Activated CD4-positive, alpha-beta T cell treated with anti-CD3 and anti-CD28 coated beads, Interleukin-2, amount 50 U/mL, for 16 hours (primary cell): ENCODE results near the gene SPRN.
"Not testable (repeated sequence)": the region's sequence is repeated elsewhere in the genome, so short reads cannot be mapped to it uniquely, and the experiment has no call there.

Source experiments
- DNase-seq: peaks from one replicate; pipeline ENCODE4 v3.0.0-alpha.2; 2020

Gene SPRN

DNA sequence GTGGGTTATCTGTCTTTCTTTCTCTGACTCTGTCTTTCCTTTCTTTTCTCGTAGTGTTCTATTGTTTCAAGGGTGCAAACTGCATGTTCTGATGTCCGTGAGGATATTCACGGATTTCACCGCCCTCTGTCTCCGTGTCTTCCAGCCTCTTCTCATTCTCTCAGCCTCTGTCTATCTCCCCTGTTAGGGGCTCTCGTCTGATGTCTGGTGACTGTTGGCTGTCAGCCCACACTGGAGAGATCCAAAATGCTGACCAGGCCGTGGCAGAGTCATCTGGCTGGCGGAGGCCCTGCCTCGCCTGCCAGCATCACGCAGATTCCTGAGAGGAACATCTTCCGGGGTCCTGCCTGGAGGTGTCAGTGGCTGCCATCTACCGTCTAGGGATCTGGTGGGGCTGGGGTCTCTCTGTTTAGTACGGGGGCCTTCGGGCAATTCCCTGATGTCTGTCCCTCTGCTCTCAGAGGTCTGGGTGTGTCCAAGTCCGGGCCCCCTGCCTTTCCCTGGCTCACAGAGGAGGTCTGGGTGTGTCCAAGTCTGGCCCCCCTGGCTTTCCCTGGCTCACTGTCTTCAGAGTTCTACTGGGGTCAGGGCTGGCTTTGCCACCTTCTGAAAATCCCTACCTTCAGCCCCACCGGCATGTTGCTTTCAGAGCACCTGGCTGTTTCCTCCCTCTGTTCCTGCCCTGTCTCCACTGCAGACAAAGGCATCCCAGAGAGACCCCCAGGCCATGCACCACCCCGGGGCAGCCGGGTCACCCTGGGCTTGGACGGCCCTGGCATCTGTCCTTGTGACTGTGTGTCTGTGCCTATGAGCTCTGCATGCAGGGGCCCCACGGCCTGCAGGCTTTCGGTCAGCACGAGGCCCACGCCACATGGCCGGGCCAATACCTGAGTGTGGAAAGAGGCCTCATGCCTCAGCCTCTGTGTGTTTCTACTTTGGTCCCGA lies 15.4 kb upstream of the SPRN start:
- DNase-seq, result no peak

DNA sequence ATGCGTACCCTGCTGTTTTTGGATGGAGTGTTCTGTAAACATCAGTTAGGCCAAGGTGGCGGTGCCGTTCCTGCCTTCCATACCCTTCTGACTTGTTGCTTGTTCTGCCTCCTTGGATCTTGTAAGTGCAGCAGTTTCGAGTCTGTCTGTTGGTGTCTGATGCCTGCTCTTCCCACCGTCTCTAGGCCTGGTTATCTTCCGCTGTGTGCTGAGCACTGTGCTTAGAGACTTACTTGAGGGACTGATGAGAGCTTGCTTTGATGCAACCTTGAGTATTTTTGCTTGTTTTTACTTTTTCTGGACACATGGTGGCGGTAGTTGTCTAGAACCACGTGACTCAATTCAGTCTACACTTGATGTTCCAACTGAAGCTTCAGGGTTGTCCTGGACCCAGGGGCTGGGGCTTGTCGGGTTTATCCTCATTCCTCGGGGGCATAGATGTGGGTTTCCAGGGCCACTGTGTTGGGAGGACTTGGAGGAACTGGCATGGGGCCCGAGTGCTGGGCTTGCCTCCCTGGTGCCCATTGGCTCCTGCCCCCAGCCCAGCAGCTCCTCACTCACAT lies 14.4 kb upstream of the SPRN start:
- DNase-seq, result peak; percentile 55

DNA sequence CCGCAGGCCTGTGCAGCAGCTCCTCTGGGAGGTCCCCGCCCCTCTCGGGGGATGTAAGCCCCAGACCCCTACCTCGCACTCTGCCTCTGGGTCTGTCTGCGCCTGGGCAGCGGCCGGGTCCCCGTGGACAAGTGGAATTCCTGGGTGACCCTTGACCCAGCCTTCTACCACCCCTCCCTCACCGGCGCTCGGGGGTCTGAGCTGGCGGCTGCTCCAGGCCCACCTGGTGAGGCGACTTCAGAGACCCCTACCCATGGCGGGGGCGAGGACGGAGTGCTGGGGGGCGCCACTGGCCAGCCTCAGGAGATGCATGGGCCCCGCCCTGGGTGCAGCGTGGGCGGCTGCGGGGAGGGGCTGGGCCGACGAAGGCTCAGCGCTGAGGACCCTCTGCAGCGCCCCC lies 8.4 kb upstream of the SPRN start:
- not testable (repeated sequence) for DNase-seq

DNA sequence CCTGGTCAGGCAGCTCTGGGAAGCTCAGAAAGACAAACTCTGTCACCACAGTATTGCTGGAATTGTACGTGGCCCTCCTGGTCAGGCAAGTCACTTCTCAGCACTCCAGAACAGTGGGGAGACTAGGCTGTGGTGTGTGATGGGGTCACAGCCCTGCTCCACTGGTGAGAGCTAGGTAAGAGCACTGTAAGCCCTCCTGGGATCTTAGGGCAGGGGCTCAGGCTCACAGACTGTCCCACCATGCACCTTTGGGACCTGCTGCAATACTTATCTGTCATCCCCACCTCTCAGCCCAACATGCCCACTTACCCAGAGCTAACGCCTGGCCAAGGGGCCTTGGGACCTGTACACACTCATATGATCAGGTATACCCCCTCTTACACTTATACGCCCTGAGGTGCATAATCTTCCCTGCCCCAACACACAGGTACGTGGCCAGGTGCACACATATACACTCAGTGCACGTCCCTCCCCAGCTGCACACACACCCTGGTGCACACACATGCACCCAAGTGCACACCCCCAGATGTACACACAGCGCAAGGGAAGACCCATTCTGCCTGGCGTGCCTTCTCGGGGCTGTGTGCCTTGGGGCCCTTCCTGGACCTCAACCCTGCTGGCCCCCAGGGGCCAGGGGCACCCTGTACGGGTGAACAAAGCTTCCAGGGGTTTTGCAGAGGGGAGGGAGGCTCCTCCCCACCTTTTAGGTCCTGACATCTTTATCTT lies 7.6 kb upstream of the SPRN start:
- not testable (repeated sequence) for DNase-seq

DNA sequence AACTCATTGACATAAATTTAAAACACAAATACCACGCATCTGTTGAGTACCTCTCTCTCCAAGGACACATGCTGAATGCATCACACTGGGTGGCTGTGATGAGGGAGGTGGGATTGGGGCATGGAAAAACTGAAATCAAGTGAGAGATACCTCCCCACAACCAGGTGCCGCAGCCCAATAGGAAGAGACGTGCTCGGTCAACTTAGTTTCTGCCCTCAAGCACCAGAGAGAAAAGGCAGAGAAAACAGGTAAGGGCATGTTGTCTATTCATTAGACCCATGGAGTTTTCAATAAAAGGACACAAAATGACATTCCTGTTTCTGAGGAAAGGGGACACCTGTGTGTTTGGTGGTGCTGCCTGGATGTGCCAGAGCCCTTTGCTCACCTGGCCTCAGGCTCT lies 5.1 kb upstream of the SPRN start:
- not testable (repeated sequence) for DNase-seq

DNA sequence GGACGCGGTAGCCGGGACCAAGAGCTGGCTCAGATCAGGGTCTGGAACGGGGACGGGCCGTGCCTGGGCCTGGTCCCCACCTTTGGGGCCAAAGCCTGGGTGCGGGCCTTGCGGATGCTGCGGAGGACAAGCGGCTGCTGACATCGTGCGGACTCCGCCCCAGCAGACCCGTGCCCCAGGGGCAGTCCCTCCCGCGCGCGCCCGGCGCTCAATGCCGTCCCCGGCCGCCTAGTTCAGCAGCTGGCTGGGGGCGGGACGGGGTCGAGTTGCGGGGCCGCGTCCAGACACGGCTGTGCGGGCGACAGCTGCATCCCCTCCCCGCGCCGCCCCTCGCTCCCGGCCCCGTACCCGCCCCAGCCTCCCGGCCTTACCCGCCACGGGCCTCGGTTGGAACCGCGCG lies 323 bp downstream of the SPRN start:
- not testable (repeated sequence) for DNase-seq

DNA sequence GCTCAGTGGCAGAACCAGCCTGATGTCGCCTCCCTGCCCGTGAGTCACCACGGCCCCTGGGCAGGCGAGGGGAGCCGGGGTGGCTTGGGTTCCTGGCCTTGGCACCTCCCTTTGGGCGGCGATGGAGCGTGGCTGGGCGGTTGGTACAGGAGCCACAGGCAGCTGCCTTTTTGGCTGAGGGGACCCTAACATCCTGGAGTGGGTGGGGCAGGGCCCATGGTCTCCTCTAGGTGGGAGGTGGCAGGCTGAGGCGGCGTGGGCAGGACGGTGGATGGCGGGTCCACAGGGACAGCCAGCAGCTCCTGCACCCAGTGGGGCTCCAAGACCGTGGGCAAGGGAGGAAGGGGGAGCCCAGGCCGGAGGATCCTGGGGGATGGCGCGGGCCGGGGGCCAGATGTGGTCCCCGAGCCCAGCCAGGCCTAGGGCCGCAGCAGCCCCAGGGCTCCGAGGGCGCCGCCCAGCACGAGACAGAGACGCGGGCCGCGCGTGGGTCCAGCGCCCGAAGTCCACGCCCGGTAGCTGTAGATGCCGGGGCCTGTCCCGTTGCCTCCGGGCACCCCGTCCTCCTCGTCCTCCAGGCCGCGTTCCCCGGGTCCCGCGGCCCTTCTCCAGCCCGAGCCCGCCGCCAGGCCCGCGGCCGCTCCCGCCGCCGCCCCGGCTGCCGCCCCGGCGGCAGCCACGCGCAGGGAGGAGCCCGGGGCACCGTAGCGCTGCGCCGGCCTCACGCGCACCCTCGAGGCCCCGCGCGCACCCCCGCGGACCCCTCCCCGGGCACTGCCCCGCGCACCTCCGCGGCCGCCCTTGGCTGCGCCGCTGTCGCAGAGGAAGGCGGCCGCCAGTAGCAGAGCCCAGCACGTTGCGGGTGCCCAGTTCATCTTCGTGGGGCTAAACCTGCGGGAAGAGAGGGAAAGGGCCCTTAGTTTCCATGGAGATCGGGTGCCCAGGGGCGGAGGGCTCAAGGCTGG lies 1.3 kb downstream of the SPRN start:
- no peak for DNase-seq

DNA sequence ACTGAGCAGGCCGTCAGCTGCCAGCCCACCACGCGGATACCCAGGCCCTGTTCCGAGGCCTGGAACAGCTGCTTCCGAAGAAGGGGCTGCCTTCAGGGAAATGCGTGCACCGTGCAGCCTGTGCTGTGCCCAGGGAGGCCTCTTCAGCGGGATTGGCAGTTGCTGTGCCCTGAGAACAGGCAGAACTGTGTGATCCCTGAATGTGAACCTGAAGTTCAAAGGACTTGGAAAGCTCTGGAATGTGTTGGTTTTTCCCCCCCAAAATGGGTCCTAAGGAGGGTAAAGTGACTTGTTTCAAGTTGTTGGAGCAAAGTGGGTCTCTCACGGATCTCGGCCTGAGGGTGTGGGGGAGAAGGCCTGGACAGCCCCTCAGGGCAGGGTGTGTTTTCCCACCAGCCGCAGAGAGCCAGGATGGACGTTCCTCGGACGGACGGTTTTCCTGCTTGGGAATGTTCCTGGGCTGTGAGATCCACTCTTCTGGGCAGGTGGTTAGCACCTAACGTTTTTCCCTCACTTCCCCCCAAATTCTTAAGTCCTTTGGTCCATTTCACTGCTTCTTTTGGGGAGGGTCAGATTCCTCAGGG lies 2.1 kb downstream of the SPRN start:
- no peak for DNase-seq

DNA sequence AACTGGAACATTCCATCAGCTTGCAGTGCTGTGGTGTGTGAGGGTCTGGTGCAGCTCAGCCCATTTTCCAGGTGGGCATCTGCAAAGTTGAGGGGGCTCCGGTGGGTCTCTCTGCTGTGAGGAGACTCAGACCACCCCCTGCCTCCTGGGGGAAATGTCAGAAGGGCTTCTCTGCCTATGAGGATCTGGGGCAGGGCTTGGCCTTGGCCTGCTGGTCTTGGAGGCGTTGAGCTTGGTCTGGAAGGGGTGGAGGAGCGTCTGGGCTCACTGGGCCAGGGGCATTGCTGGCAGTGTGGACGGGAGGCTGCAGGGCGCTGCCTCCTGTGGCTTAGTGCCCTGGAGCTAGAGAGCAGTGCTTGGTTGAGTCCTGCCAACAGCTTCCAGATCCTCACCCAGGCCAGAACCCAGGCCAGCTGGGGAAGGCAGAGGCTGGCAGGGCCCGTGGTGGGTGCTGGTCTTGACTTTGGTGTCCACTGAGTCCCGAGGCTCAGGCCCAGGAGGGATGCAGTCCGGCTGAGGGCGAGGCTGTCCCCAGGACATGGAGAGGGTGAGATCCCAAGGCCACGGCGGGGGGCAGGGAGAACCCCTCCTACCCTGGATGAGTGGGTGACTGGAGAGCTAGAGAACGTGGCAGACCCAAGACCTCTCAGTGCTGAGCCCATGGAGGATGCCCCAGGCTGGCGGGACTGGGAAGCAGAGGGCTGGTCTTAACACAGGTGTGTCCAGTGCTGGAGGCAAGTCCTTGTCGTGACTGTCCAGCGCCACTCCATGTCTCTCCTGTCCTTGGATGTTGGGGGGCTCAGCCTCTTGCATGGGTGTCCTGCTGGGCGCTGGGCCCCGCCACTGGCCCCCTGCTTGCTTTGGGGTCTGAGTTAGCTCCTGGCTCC lies 2.8 kb downstream of the SPRN start:
- no peak for DNase-seq

DNA sequence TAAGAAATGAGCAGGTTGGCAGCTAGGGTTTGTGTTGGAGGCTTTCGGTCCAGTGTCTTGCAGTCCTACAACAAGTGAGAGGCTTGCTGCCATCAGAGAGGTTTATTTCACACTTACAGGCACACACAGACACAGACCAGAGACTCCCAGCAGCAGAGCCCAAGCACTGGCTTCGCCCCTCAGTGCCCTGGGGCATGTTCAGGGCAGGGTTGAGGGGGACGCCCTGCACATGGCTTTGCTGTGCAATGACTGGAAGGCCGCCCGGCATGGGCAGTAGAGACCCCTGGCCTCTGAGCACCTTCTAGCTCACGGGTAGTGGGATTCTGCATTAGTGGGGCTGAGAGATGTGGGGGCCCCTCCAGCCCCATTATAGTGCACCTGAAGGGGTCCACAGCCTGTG lies 3.8 kb downstream of the SPRN start:
- DNase-seq, result no peak

DNA sequence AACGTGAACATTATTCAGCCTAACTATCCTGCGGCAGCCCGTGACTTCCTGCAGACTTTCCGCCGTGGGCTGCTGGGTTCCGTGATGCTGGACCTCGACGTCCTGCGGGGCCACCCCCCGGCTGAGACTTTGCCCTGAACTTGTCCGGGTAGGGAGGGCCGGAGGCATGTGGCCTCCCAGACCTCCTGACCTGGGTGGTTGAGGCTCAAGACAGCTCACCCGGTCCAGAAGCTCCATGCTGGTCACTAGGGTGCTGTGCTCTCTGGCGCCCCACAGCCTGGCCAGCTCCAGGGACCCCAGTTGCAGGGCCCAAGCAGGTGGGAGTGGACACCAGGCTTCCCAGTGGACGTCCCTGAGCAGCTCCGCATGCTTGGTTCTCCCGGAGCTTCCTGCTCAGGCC lies 4.4 kb downstream of the SPRN start:
- DNase-seq, result no peak

DNA sequence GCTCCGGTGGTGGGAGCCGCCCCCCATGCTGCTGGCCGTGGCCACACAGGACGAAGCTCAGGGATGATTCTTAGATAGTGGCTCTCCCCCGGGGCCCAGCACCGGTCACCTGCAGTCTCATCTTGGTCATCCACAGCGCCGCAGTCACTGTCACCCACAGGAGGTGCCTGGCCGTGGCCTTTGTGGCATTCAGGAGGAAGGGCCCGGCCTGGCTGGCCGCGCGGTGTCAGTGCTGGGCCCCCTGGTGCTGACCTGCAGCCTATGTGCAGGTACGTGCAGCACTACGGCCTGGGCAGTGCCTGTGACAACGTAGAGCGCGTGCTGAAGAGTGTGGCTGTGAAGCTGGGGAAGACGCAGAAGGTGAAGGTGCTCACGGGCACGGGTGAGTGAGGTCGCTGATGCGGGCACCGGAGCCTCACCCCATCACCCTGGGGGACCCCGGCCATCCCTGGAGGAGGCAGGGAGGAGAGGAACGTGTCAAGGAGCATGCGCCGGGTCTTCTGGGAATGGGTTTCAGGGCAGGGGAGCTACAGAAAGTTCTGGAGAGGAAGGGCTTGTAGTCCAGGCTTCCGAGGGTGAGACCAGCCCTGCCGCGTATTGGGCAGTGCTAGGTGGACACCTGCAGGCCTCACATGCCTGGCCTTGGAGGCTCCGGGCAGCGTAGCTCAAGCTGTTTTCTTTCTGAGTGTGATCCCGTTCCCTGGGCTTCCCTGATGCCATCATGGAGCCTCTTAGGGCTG lies 5.0 kb downstream of the SPRN start:
- no peak for DNase-seq

DNA sequence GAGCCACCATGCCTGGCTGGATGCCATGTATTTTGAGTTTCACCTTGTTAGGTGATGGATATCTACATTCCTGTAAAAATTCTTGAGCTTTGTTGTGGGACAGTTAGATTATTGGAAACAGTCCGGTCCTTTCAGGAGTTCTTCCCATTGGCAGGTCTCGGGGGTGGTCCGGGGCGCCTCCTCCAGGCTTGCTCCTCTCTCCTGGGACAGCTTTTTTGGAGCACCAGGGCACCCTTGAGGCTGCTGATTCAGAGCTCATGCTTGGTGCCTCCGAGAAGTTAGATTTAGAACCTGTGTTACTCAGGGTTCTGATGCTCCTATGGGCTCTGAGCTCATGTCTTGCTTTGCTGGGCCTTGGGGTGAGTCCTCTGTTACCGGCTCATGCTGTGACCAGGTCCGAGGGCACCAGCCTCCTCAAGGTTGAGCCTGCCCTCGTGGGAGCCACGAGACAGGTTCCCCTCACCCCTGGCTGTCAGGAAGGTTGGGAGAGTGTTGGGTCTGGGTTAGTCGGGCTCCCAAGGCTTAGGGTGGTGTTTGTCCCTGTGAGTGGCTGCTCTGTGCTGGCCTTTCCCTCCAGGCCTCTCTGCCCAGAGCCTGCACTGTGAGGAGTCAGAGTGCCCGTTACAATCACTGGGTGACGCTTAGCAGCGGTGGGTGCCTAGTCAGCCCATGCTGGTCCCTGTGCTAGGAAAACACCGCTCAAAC lies 6.0 kb downstream of the SPRN start:
- DNase-seq, result no peak

DNA sequence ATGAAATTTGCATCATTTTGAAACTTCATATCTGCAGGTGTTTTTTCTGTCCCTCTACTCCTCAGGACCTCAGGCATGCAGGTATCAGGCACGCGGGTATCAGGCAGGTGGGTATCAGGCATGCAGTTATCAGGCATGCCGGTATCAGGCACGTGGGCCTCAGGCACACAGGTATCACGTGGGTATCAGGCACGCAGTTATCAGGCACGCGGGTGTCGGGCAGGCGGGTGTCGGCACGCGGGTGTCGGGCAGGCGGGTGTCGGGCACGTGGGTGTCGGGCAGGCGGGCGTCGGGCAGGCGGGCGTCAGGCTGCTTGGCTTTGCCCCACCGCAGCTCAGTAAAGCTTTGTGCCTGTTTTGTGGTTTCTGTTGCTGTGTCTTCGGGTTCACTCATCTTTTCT lies 8.7 kb downstream of the SPRN start:
- DNase-seq, result no peak

DNA sequence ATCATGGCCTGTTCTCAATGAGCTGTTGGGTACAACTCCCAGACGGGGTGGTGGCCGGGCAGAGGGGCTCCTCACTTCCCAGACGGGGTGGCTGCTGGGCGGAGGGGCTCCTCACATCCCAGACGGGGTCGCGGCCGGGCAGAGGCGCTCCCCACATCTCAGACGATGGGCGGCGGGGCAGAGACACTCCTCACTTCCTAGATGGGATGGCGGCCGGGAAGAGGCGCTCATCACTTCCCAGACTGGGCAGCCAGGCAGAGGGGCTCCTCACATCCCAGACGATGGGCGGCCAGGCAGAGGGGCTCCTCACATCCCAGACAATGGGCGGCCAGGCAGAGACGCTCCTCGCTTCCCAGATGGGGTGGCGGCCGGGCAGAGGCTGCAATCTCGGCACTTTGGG lies 10.0 kb downstream of the SPRN start:
- not testable (repeated sequence) for DNase-seq

DNA sequence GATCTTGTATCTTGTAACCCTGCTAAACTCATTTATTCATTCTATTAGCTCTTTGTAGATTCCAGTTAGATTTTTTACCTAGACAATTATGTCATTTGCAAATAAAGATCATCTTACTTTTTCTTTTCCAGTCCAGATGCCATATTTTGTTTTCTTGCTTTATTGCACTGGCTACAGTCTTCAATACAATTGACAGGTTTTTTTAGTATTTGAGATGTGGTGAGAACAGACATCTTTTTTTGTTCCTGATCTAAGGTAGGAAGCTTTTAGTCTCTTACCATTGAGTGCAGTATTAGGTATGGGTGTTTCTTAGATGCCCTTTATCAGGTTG lies 12.1 kb downstream of the SPRN start:
- DNase-seq, result no peak

DNA sequence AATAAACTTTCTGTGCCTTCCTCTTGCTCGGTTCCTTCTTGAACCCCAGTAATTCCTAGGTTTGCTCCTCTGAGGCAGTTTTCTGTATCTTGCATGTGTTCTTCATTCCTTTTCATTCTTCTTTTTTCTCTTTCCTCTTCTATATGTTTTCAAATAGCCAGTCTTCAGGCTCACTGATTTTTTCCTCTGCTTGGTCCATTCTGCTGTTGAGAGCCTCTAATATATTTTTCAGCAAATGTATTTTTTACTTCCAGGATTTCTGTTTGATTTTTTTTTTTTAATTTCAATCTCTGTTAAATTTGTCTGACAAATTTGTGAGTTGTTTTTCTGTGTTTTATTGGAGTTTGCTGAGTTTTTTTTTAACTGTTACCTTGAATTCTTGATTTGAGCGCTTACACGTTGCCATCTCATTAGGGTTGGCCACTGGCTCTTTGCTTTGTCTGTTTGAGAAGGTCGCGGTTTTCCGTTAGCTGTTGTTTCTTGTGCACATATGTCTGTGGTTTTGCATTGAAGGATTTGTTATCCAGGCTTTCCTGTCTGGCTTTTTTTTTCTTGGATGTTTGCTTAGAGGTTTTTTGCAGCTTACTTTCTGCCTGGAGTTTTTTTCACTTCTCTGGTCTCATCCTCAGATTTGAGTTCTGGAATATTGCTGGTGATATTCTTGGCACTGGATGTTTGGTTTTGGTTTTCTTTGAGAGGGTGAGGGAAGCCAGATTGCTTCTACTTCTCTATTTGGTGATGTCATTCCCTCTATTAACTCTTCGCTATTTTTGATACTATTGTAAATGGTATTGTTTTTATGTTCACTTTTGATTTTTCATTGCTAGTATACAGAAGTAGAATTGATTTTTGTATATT lies 12.7 kb downstream of the SPRN start:
- DNase-seq, result no peak

DNA sequence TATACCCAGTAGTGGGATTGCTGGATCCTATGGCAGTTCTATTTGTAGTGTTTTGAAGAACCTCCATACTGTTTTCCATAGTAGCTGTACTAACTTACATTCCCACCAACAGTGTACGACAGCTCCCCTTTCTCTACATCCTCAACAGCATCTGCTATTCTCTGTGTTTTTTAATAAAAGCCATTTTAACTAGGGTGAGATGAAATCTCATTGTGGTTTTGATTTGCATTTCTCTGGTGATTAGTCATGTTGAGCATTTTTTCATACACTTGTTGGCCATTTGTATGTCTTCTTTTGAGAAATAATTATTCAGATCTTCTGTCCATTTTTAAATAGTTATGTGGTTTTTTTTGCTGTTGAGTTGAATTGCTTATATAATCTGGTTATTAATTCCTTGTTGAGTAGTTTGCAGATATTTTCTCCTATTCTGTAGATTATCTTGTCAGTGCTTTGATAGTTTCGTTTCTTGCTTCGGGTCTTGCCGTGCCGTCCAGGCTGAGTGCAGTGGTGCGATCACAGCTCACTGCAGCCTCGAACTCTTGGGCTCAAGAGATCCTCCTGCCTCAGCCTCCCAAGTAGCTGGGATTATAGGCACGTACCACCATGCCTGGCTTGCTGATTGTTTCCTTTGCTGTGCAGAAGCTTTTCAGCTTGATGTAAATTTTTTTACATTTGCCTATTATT lies 18.4 kb downstream of the SPRN start:
- DNase-seq, result no peak
